ENCODE data around the gene FOLR1. TPM values are rescaled to one million over a fixed set of nuclear protein-coding genes. Genes with fewer than 3 reads are reported as not detected.
"Not testable (repeated sequence)": the region's sequence is repeated elsewhere in the genome, so short reads cannot be mapped to it uniquely, and the experiment has no call there.

FOLR1 gene
- total RNA-seq, 2 donors from 2014 or later = 13.8 to 19.3 TPM

DNA sequence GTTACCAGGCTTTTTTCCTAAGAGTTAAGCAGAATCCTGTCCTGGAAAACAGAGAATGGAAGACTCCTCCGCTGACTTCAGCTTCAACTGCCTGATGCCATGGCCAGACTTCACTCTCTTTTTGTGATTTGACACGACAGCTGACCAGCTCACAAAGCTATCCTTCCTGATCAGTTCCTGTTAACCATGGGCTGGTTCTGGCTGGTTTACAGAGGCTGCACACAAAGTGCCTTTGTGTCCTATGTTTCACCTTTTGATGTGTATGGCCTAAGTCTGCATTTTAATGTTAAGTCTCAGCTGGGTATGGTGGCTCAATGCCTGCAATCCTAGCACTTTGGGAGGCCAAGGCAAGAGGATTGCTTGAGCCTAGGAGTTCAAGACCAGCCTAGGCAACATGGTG is 45.3 kb upstream of the FOLR1 start:
- Mint-ChIP-seq H3K4me3 (no peak overlapping the region), H3K27me3 (ENCODE audit: insufficient read depth) (peaks cover 14% of the 10 kb centered on the region), H3K9me3 (peaks cover 5% of the 10 kb centered on the region), H3K27ac (no peak overlapping the region), H3K36me3 (ENCODE audit: low read depth) (no peaks in the 10 kb centered on the region), H3K4me1 (no peaks in the 10 kb centered on the region)
- H3K36me3 ChIP-seq (ENCODE audit: control insufficient read depth, insufficient read depth, low read length) = no peaks in the 10 kb centered on the region
- no peaks in the 10 kb centered on the region for H3K9me3 ChIP-seq (ENCODE audit: control insufficient read depth, low read length)
- H3K9ac ChIP-seq (ENCODE audit: extremely low read depth, low read length, poor library complexity, severe bottlenecking) = no peak overlapping the region
- no peak for DNase-seq
- H3K4me1 ChIP-seq (ENCODE audit: control insufficient read depth, insufficient read depth, low read length) = no peaks in the 10 kb centered on the region
- H3K27ac ChIP-seq (ENCODE audit: low read depth, low read length) = no peak overlapping the region
- TF ChIP-seq, protein P1, sequence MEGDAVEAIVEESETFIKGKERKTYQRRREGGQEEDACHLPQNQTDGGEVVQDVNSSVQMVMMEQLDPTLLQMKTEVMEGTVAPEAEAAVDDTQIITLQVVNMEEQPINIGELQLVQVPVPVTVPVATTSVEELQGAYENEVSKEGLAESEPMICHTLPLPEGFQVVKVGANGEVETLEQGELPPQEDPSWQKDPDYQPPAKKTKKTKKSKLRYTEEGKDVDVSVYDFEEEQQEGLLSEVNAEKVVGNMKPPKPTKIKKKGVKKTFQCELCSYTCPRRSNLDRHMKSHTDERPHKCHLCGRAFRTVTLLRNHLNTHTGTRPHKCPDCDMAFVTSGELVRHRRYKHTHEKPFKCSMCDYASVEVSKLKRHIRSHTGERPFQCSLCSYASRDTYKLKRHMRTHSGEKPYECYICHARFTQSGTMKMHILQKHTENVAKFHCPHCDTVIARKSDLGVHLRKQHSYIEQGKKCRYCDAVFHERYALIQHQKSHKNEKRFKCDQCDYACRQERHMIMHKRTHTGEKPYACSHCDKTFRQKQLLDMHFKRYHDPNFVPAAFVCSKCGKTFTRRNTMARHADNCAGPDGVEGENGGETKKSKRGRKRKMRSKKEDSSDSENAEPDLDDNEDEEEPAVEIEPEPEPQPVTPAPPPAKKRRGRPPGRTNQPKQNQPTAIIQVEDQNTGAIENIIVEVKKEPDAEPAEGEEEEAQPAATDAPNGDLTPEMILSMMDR (conservative IDR thresholded peaks at IDR 0.05) = no peak
- 38 to 42% methylated on average over 2 of the region's 2 CpGs for WGBS, 2 experiments (ENCODE audit: insufficient coverage in 1 of 2, insufficient read length in 1 of 2)
- H3K4me3 ChIP-seq (ENCODE audit: low read length) = no peak overlapping the region
- no peaks in the 10 kb centered on the region for H3K27me3 ChIP-seq (ENCODE audit: control insufficient read depth, insufficient read depth, low read length, poor library complexity, severe bottlenecking)

DNA sequence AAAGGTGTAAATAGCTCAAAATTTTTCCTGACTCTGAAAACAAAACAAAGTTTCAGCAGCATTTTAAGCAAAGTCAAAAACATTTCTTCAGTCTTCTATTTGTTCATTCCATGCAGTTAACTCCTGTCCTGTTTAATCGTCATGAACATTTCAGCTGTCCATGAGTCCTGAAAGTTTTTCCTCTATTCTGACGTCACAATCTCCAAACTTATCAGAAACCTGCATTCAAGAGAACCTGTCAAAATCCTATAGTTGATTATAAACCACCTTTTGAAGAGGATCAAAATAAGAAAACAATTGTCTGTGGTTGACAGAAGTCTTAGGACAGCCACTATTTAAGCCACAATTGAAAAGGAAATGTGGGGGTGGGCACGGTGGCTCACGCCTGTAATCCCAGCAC is 41.1 kb upstream of the FOLR1 start:
- Histone ChIP-seq H3K36me3 (ENCODE audit: control insufficient read depth, insufficient read depth, low read length) (no peaks in the 10 kb centered on the region), H3K9ac (ENCODE audit: extremely low read depth, low read length, poor library complexity, severe bottlenecking) (no peak overlapping the region), H3K27ac (ENCODE audit: low read depth, low read length) (no peak overlapping the region), H3K4me3 (ENCODE audit: low read length) (no peak overlapping the region), H3K9me3 (ENCODE audit: control insufficient read depth, low read length) (no peaks in the 10 kb centered on the region), H3K27me3 (ENCODE audit: control insufficient read depth, insufficient read depth, low read length, poor library complexity, severe bottlenecking) (no peaks in the 10 kb centered on the region), H3K4me1 (ENCODE audit: control insufficient read depth, insufficient read depth, low read length) (no peaks in the 10 kb centered on the region)
- Mint-ChIP-seq H3K9me3 (peaks cover 15% of the 10 kb centered on the region), H3K4me1 (no peaks in the 10 kb centered on the region), H3K4me3 (no peak overlapping the region), H3K27me3 (ENCODE audit: insufficient read depth) (peaks cover 5% of the 10 kb centered on the region), H3K36me3 (ENCODE audit: low read depth) (no peaks in the 10 kb centered on the region), H3K27ac (no peak overlapping the region)
- TF ChIP-seq, protein P1 (conservative IDR thresholded peaks at IDR 0.05) = no peak
- 96 to 100% methylated on average over 3 to 4 of the region's 4 CpGs for WGBS, 2 experiments (ENCODE audit: insufficient coverage in 1 of 2, insufficient read length in 1 of 2)
- DNase-seq = no peak

DNA sequence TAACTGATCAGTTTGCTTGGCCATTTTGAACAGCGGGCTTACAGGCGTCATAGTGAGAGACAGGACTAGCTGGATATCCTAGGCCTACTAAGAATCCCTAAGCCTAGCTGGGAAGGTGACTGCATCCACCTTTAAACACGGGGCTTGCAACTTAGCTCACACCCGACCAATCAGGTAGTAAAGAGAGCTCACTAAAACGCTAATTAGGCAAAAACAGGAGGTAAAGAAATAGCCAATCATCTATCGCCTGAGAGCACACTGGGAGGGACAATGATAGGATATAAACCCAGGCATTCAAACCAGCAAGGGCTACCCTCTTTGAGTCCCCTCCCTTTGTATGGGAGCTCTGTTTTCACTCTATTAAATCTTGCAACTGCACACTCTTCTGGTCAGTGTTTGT is 38.1 kb upstream of the FOLR1 start:
- Mint-ChIP-seq H3K27me3 (ENCODE audit: insufficient read depth) (peaks cover 11% of the 10 kb centered on the region), H3K9me3 (peaks cover 15% of the 10 kb centered on the region)
- not testable (repeated sequence) for H3K4me1 ChIP-seq (ENCODE audit: control insufficient read depth, insufficient read depth, low read length); H3K4me3 ChIP-seq (ENCODE audit: low read length); H3K4me1 Mint-ChIP-seq; H3K27ac ChIP-seq (ENCODE audit: low read depth, low read length); H3K9ac ChIP-seq (ENCODE audit: extremely low read depth, low read length, poor library complexity, severe bottlenecking); H3K36me3 Mint-ChIP-seq (ENCODE audit: low read depth); H3K4me3 Mint-ChIP-seq; H3K27ac Mint-ChIP-seq; H3K27me3 ChIP-seq (ENCODE audit: control insufficient read depth, insufficient read depth, low read length, poor library complexity, severe bottlenecking); H3K36me3 ChIP-seq (ENCODE audit: control insufficient read depth, insufficient read depth, low read length); DNase-seq; H3K9me3 ChIP-seq (ENCODE audit: control insufficient read depth, low read length)
- 84 to 97% methylated on average over 3 to 6 of the region's 6 CpGs for WGBS, 2 experiments (ENCODE audit: insufficient coverage in 1 of 2, insufficient read length in 1 of 2)

DNA sequence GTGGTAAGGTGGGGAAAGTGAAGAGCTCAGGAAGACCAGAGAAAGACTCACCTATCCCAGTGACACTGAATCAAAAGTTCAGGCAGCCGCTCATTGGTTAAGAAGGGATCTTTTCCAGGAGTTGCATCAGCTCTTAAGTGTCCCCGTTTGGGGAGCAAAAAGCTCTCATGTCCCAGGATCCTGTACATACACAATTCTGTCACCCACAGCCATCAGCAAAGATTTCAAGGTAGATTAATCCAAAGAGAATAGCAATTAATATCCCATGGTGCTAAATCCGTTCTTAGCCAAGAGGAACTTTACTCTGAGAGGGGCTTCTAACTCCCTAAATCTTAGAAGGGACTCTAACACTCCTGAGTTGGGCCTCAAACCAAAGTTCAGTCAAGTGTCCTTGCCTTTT is 37.1 kb upstream of the FOLR1 start:
- Mint-ChIP-seq H3K36me3 (ENCODE audit: low read depth) (no peaks in the 10 kb centered on the region), H3K4me1 (no peaks in the 10 kb centered on the region), H3K27ac (no peak overlapping the region), H3K27me3 (ENCODE audit: insufficient read depth) (peaks cover 20% of the 10 kb centered on the region), H3K9me3 (peaks cover 15% of the 10 kb centered on the region), H3K4me3 (no peak overlapping the region)
- DNase-seq = no peak
- H3K36me3 ChIP-seq (ENCODE audit: control insufficient read depth, insufficient read depth, low read length) = no peaks in the 10 kb centered on the region
- no peak overlapping the region for H3K27ac ChIP-seq (ENCODE audit: low read depth, low read length)
- peaks cover 8% of the 10 kb centered on the region for H3K27me3 ChIP-seq (ENCODE audit: control insufficient read depth, insufficient read depth, low read length, poor library complexity, severe bottlenecking)
- H3K9ac ChIP-seq (ENCODE audit: extremely low read depth, low read length, poor library complexity, severe bottlenecking) = no peak overlapping the region
- H3K9me3 ChIP-seq (ENCODE audit: control insufficient read depth, low read length) = no peaks in the 10 kb centered on the region
- H3K4me1 ChIP-seq (ENCODE audit: control insufficient read depth, insufficient read depth, low read length) = no peaks in the 10 kb centered on the region
- TF ChIP-seq, protein P1 (conservative IDR thresholded peaks at IDR 0.05) = no peak
- 95 to 100% methylated on average over 1 to 3 of the region's 3 CpGs for WGBS, 2 experiments (ENCODE audit: insufficient coverage in 1 of 2, insufficient read length in 1 of 2)
- H3K4me3 ChIP-seq (ENCODE audit: low read length) = no peak overlapping the region
